DMS79 (cell line): ENCODE measurements around the gene DMRTB1.
"Not testable (repeated sequence)": the region's sequence is repeated elsewhere in the genome, so short reads cannot be mapped to it uniquely, and the experiment has no call there.

Source experiments
- DNase-seq: peaks from one replicate; lab custom pipeline; 2025; lab: John Stamatoyannopoulos, UW

The DMRTB1 gene

GRCh38 chr1:53459321-53460175 is at the start of gene DMRTB1:
DMRTB1 (plus strand) TSS chr1:53459399; CDS start chr1:53459454, 55 bp downstream.
- DNase-seq = no peak

DNA sequence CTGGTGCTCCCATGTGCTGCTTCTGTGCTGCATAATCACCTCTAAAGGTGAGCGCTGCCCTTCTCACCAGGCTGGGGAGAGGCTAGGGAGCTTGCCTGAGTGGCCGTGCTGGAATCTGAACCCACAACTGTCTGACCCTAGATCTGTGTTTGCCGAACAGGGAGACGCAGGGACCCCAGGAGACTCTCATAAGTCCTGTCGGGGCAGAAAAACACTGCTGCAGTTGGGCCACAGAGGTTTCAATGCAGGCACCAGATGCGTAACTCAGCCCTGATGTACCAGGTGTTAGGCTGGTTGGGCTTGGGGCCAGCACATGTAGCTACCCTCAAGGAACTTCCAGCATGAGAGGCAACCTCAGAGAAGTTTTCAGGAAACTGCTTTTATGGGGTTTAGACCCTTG is 49.5 kb upstream of the DMRTB1 start:
- no peak for DNase-seq

- DNase-seq = no peak
These were observed 49.1 kb upstream of the DMRTB1 start for GRCh38 chr1:53410100-53410541.

- no peak for DNase-seq
These were observed 48.5 kb upstream of the DMRTB1 start for GRCh38 chr1:53410701-53411100.

DNA sequence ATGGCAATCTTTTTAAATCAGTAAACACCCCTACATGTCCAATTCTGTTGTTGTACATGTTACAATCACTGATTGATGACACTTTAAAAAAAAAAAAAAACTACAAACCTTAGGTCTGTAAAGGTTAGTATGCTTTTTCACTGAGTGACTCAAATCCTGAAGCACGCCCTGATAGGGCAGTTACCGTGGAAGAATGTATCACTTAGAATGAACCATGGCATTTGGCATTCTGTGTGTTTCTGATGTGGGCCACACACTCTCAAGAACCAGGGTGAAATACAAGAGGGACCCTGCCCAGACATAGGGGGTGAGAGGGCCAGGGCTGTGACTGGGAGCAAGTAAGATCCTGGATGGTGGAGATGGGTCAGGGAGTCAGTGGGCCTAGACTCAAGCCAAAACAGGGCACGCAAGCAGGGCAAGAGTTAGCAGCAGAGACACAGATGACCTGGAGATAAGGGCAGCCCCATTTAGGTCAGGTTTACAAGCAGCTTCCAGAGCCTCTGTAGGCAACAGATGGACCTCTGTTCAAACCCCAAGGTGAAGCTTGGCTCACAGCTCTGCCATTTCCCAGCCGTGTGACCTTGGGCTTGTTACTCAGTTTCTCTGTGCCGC is 47.6 kb upstream of the DMRTB1 start:
- no peak for DNase-seq

- DNase-seq = no peak
These were observed 46.7 kb upstream of the DMRTB1 start for GRCh38 chr1:53412285-53413174.

- DNase-seq = no peak
These were observed 45.8 kb upstream of the DMRTB1 start for GRCh38 chr1:53413175-53414001.

- DNase-seq = no peak
These were observed 44.6 kb upstream of the DMRTB1 start for GRCh38 chr1:53414632-53415031.

- DNase-seq = no peak
These were observed 43.8 kb upstream of the DMRTB1 start for GRCh38 chr1:53415432-53415831.

GRCh38 chr1:53416269-53416813 is 42.9 kb upstream of the DMRTB1 start:
- no peak for DNase-seq

- DNase-seq = no peak
These were observed 42.1 kb upstream of the DMRTB1 start for GRCh38 chr1:53417074-53417511.

DNA sequence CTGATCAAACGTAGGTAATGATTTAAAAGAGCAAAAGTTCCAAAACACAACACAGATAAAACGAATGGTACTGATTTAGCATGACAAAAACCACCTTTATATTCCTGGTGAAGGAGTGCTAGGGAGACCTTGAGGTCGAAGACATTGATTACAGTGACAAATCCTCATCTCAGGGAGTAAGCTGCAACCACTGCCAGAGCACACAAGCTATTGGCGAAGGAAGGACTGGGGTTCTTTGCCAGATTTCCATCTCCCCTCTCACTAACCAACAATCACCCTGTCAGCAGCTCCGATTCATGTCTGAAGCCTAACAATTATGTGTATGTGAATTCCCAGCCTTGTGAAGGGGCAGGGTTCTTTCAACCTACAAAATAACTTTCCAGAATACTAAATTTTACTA is 40.2 kb upstream of the DMRTB1 start:
- DNase-seq = no peak

- no peak for DNase-seq
These were observed 38.9 kb upstream of the DMRTB1 start for GRCh38 chr1:53420341-53420740.

DNA sequence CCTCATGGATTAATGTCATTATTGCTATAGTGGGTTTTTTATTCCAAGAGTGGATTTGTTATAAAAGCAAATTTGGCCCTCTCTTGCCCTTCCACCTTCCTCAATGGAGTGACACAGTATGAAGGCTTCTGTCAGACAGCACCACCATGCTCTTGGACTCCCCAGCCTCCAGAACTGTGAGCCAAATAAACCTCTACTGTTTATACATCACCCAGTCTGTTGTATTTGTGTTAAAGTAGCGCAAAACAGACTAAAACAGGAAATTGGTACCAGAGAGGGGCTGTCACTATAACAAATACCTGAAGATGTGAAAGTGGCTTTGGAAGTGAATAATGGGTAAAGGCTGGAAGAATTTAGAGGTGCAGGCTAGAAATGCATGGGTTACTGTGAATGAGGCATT is 38.0 kb upstream of the DMRTB1 start:
- no peak for DNase-seq

GRCh38 chr1:53430261-53430660 is 28.9 kb upstream of the DMRTB1 start:
- no peak for DNase-seq

GRCh38 chr1:53430779-53431178 is 28.4 kb upstream of the DMRTB1 start:
- no peak for DNase-seq

DNA sequence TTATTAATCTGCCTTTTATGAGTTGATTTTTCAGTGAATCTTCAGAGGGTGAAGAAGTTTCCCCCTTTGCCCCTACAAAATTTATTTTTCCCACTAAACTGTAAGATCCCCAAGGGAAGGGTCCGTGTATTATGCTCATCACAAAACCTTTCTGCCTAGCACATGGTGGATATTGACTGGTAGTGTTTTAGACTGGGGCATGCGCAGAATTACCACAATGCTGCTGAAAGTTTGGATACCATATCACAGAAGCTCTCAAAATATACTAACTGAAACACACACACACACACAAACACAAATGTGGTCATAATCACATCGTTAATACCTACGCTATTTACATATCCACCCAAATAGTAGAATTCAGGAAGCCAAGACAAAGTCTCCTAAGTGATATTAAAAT is 28.0 kb upstream of the DMRTB1 start:
- DNase-seq = no peak

GRCh38 chr1:53431805-53432565 is 27.2 kb upstream of the DMRTB1 start:
- DNase-seq = no peak

DNA sequence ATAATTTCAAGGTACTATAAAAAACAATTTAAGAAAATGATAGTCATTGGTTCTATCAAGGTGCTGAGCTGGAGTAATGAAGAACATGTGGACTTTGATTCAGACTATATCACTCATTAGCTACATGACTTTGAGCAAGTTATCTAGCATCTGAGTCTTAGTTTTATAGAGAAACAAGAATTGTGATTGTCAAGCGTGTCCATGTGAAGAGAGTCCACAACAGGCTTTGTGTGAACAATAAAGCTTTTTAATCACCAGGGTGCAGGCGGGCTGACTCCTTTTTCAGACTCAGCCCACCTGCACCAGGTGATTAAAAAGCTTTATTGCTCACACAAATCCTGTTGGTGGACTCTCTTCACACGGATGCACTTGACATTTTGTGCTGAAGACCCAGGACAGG is 26.6 kb upstream of the DMRTB1 start:
- DNase-seq = no peak

GRCh38 chr1:53434405-53435007 is 24.7 kb upstream of the DMRTB1 start:
- DNase-seq = not testable (repeated sequence)
